Ishikawa (cell line): ENCODE results near the gene PPIG.

Experiments used
- CEBPB ChIP-seq: IDR thresholded peaks from 2 replicates; pipeline ENCODE4 v1.6.1; 2012
- CREB1 ChIP-seq: IDR thresholded peaks from 2 replicates; pipeline ENCODE4 v1.6.1; 2012; ENCODE audit warnings: low read depth
- EP300 ChIP-seq: IDR thresholded peaks from 2 replicates; pipeline ENCODE4 v1.6.1; 2012; ENCODE audit warnings: borderline replicate concordance
- NFIC ChIP-seq: IDR thresholded peaks from 2 replicates; pipeline ENCODE4 v1.6.1; 2012
- TAF1 ChIP-seq: IDR thresholded peaks from 2 replicates; pipeline ENCODE4 v1.6.1; 2012; ENCODE audit warnings: low read depth, mild to moderate bottlenecking
- TCF12 ChIP-seq: IDR thresholded peaks from 2 replicates; pipeline ENCODE4 v1.6.1; 2012; ENCODE audit warnings: low read depth
- TEAD4 ChIP-seq: IDR thresholded peaks from 2 replicates; pipeline ENCODE4 v1.6.1; 2012
- YY1 ChIP-seq: IDR thresholded peaks from 2 replicates; pipeline ENCODE4 v1.6.1; 2012; ENCODE audit warnings: low read depth
- TF ChIP-seq, protein P1 (sequence below): IDR thresholded peaks from 2 replicates; pipeline ENCODE4 v1.6.1; 2012
- TF ChIP-seq, protein P2 (sequence below): IDR thresholded peaks from 2 replicates; pipeline ENCODE4 v1.6.1; 2012
- TF ChIP-seq, protein P3 (sequence below): IDR thresholded peaks from 2 replicates; pipeline ENCODE4 v1.6.1; 2012; ENCODE audit warnings: low read depth, mild to moderate bottlenecking

DNA sequence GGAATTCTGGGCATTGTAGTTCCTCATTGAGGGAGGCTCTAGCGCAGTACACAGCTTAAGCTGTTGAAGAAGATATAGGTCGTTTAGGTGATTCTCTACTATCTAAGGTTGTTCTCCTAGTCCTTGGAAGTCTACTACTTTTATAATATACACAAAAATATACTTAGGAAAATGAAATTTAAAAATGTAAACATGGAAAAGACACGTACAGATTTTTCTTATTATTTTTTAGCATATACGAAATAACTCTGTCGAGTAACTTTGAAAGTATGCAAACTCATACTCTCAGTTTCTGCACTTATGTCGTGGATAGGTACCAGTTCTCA lies 10.2 kb upstream of the PPIG start:
- TF ChIP-seq EP300: no peak
- TF ChIP-seq, protein P1, sequence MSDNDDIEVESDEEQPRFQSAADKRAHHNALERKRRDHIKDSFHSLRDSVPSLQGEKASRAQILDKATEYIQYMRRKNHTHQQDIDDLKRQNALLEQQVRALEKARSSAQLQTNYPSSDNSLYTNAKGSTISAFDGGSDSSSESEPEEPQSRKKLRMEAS: no peak
- no peak for TF ChIP-seq TAF1
- TF ChIP-seq TCF12: no peak
- TF ChIP-seq, protein P2, sequence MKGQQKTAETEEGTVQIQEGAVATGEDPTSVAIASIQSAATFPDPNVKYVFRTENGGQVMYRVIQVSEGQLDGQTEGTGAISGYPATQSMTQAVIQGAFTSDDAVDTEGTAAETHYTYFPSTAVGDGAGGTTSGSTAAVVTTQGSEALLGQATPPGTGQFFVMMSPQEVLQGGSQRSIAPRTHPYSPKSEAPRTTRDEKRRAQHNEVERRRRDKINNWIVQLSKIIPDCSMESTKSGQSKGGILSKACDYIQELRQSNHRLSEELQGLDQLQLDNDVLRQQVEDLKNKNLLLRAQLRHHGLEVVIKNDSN: no peak
- no peak for TF ChIP-seq TEAD4
- no peak for TF ChIP-seq CEBPB
- TF ChIP-seq, protein P3, sequence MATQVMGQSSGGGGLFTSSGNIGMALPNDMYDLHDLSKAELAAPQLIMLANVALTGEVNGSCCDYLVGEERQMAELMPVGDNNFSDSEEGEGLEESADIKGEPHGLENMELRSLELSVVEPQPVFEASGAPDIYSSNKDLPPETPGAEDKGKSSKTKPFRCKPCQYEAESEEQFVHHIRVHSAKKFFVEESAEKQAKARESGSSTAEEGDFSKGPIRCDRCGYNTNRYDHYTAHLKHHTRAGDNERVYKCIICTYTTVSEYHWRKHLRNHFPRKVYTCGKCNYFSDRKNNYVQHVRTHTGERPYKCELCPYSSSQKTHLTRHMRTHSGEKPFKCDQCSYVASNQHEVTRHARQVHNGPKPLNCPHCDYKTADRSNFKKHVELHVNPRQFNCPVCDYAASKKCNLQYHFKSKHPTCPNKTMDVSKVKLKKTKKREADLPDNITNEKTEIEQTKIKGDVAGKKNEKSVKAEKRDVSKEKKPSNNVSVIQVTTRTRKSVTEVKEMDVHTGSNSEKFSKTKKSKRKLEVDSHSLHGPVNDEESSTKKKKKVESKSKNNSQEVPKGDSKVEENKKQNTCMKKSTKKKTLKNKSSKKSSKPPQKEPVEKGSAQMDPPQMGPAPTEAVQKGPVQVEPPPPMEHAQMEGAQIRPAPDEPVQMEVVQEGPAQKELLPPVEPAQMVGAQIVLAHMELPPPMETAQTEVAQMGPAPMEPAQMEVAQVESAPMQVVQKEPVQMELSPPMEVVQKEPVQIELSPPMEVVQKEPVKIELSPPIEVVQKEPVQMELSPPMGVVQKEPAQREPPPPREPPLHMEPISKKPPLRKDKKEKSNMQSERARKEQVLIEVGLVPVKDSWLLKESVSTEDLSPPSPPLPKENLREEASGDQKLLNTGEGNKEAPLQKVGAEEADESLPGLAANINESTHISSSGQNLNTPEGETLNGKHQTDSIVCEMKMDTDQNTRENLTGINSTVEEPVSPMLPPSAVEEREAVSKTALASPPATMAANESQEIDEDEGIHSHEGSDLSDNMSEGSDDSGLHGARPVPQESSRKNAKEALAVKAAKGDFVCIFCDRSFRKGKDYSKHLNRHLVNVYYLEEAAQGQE: no peak
- TF ChIP-seq NFIC: no peak
- no peak for TF ChIP-seq YY1
- no peak for TF ChIP-seq CREB1
